Measurements from ENCODE around the gene NEK10.
"Not testable (repeated sequence)": the region's sequence is repeated elsewhere in the genome, so short reads cannot be mapped to it uniquely, and the experiment has no call there.

NEK10 gene

DNA sequence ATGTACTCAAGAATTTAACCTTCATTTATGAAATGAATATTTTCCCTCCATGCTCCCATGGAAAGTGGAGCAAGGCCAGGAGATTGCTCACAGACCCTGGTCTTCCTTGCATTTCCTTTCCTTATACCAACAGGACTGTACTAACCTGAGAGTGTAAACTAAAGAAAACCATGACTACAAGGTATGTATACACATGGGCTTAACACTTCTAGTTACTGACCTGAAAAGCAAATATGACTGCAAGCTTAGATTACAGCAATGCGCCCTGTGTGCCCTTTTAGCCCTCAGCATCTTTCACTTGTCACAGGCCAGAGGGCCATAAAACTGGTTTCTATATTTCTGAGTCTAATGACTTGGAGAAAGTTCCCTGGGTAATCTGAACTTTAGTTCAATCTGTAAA, 52.1 kb downstream of the NEK10 start:
- no peak for DNase-seq (ENCODE audit: low read depth)

- no peak for DNase-seq (ENCODE audit: low read depth)
These were observed 54.2 kb downstream of the NEK10 start for GRCh38 chr3:27315003-27315402.

DNA sequence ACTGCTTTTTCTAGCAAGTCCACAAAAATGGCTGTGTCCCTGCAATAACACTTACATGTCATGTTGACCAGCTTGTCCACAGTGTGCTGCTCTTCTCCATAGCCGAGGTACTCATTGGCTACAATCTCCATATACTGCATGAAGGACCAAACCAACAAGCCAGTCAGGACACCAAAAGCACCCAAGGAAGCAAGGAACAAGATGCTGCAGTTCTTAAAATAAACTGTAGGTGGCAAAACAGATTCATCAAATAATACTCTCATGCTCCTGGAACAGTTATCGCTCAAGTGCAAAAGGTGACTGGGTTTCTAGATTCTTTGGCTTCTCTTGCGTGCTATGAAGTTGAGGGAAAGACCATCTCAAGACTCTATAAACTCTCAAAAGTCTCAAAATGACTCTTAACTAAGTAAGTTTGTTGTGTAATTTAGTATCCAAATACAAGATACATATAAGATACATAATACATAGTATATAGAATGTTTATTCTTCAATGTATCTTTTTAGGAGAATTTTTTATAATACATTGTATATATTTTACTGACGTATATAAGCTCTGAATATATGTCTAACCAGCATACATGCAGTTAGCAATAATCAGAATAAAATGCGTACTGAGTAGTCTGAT, 57.0 kb downstream of the NEK10 start:
- no peak for DNase-seq (ENCODE audit: low read depth)

- no peak for DNase-seq (ENCODE audit: low read depth)
These were observed 57.8 kb downstream of the NEK10 start for GRCh38 chr3:27311400-27311799.

GRCh38 chr3:27310688-27311087, 58.5 kb downstream of the NEK10 start:
- DNase-seq (ENCODE audit: low read depth): no peak

DNA sequence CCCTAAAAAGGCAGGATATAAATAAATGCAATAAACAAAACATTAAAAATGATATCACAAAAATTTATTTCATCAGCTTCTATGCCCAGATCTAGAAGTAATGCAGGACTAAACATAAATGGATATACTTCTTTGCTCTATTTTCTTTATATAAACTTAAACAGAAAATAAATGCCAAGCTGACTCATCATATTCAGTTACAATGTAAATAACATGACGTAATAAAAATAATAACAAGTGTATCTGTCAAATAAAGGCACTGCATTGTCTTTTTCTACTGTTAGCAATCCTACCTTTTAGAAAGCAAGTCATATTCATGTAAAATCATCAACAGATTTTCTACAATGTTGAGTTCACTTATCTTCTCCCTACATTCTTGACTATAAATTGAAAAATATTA, 61.6 kb downstream of the NEK10 start:
- DNase-seq (ENCODE audit: low read depth): no peak

GRCh38 chr3:27302891-27303290, 66.3 kb downstream of the NEK10 start:
- no peak for DNase-seq (ENCODE audit: low read depth)

DNA sequence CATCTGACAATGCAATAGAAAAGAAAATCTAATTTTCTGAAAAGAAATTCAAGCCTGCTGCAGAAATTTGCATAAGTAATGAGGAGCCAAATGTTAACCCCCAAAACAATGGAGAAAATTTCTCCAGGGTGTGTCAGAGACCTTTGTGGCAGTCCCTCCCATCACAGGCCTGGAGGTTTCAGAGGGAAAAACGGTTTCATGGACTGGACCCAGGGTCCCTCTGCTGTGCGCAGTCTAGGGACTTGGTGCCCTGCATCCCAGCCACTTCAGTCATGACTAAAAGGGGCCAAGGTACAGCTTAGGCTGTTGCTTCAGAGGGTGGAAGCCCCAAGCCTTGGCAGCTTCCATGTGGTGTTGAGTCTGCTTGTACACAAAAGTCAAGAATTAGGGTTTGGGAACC, 70.2 kb downstream of the NEK10 start:
- not testable (repeated sequence) for DNase-seq (ENCODE audit: low read depth)

DNA sequence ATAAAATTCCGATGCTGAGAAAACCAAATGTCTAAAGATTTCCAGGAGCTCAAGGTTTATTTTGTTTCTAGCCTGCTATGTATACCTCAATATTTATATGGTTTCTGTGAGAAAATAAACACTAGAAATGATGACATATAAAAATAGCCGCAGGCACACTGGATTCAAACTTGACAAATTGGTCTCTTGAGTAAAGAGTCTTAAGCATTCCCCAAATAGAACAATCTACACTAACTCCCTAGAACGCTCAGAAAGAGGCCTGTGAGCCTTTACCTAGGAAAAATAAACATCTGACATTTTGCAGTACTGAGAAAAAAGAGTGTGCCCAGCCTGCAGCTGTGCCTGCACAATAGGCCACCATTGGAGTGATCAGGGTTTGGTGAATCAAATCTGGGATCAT, 75.2 kb downstream of the NEK10 start:
- no peak for DNase-seq (ENCODE audit: low read depth)

- DNase-seq (ENCODE audit: low read depth): no peak
These were observed 78.4 kb downstream of the NEK10 start for GRCh38 chr3:27290760-27291159.

DNA sequence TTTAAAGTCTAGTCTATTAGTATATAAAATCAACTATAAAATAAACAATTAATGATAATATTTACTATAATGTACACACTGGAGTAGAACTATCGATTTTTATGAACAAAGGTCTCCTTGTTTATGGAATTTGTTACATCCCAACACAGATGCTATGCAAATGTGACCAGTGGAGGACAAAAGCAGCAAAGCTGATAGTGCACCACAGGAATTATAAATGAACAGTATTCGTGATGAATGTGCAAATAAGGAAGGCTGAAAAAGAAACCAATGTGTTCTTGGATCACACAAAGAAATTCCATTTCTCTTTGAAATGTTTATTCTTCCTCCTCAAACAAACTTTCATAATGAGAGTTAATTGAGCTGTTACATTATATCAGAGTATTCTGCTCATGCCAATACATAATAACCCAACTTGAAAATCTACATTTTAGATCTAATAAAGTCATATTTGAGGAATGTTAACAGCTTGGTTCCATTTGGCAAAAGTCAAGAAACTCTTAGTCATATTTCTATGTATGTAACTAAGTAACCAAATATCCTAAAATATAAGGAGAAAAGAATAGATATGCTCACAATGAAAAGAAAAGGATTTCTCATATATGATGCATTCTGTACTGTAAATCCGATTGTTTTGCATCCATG, 79.3 kb downstream of the NEK10 start:
- no peak for DNase-seq (ENCODE audit: low read depth)

- no peak for DNase-seq (ENCODE audit: low read depth)
These were observed 82.1 kb downstream of the NEK10 start for GRCh38 chr3:27287052-27287451.

GRCh38 chr3:27286467-27286866, 82.7 kb downstream of the NEK10 start:
- not testable (repeated sequence) for DNase-seq (ENCODE audit: low read depth)

GRCh38 chr3:27285668-27286067, 83.5 kb downstream of the NEK10 start:
- no peak for DNase-seq (ENCODE audit: low read depth)

GRCh38 chr3:27281671-27282150, 87.5 kb downstream of the NEK10 start:
- DNase-seq (ENCODE audit: low read depth): no peak

GRCh38 chr3:27279123-27279522, 90.1 kb downstream of the NEK10 start:
- DNase-seq (ENCODE audit: low read depth): no peak

- DNase-seq (ENCODE audit: low read depth): no peak
These were observed 90.7 kb downstream of the NEK10 start for GRCh38 chr3:27278383-27279055.

DNA sequence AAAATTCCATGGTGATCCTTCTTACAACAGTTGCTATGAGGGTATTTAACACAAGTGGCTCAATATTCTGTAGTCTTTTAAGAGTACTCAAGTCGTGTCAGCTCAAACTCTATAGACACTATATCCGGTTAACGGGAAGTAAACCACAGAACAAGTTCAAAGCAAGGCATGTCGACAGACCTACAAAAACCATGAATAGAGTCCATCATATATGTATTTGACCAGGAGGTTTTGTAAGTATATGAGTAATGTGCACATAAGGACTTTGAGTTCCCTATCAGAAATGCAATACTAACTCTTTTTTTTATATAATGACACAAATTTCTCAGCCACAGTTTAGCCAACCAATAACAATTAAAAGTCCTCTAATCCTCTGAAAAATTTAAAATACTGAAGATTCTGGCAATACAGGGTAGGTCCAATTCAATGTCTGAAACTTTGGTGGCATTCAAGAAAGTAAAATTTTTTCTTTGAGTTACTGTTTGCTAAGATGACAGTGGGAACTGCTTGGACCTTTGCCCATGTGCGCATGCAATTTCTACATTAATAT, 93.7 kb downstream of the NEK10 start:
- no peak for DNase-seq (ENCODE audit: low read depth)

GRCh38 chr3:27271890-27272289, 97.3 kb downstream of the NEK10 start:
- no peak for DNase-seq (ENCODE audit: low read depth)

GRCh38 chr3:27254896-27255295, 114.3 kb downstream of the NEK10 start:
- no peak for DNase-seq (ENCODE audit: low read depth)

- DNase-seq (ENCODE audit: low read depth): no peak
These were observed 115.4 kb downstream of the NEK10 start for GRCh38 chr3:27253831-27254230.

- no peak for DNase-seq (ENCODE audit: low read depth)
These were observed 115.8 kb downstream of the NEK10 start for GRCh38 chr3:27253391-27253790.

DNA sequence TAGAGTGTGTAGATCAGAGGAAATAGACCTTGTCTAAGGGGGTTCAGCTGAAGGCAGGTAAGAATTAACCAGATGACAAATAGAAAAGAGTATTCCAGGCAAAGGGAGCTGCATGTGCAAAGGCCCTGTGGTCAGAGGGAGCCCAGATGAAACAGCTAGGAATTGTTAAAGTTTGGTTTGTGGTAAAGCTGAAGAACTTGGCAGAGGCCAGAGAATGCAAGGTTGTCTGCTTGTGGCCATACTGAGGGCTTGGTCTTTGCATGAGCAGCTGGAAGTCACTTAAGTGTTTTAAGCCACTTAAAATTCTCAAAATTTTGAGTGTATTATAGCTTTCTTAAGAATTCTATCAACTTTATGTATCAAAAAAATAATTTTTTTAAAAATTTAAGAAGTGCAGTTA, 116.5 kb downstream of the NEK10 start:
- DNase-seq (ENCODE audit: low read depth): no peak

Data from stimulated activated CD8-positive, alpha-beta memory T cell treated with anti-CD3 and anti-CD28 coated beads, Interleukin-12 subunit alpha, Interleukin-12 subunit beta, amount 100 ng/mL, for 1 hour (primary cell).